ENCODE data around the gene PRKRIP1.
"Not testable (repeated sequence)": the region's sequence is repeated elsewhere in the genome, so short reads cannot be mapped to it uniquely, and the experiment has no call there.

Gene PRKRIP1

DNA sequence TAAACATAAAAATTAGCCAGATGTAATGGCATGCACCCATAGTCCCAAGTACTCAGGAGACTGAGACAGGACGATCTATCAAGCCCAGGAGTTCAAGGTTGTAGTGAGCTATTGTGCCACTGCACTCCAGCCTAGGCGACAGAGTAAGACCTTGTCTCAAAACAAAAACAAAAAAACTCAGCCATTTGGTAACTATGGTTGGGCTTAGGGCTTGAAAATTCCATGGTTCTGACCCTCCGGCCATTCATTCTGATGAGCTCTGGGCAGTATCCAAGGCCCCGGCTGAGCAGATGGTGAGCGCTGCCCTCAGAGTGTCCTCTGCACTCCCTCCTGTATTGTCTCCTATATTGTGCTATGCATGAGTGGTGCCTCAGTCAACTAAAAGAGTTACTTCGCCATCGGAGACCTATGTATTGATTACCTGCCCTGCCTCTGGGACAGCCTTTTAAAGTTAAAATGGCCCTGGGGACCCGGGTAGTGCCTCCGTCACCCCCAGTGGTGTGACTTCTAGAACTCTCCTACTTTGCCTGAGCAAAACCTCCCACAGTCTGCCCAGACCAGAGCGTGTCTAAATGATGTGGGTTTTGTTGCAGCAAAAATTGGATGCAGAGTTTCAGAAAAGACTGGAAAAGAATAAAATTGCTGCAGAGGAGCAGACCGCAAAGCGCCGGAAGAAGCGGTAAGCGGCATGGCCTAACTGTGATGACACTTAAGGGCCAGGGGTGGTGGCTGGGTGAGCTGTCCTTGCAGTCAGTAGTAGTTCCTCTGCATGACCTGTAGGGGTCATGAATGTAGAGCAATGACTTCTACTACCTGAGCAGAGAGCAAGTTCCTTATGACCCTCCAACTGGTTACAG is 8.1 kb downstream of the PRKRIP1 start:
- peak; percentile 71 for DNase-seq

DNA sequence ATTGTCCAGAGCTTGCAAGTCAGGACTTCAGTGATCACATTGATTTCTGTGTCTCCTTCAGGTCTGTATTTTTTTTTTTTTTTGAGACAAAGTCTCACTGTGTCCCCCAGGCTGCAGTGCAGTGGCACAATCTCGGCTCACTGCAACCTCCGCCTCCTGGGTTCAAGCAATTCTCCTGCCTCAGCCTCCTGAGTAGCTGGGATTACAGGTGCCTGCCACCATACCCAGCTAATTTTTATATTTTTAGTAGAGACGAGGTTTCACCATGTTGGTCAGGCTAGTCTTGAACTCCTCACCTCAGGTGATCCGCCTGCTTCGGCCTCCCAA is 8.7 kb downstream of the PRKRIP1 start:
- not testable (repeated sequence) for DNase-seq

DNA sequence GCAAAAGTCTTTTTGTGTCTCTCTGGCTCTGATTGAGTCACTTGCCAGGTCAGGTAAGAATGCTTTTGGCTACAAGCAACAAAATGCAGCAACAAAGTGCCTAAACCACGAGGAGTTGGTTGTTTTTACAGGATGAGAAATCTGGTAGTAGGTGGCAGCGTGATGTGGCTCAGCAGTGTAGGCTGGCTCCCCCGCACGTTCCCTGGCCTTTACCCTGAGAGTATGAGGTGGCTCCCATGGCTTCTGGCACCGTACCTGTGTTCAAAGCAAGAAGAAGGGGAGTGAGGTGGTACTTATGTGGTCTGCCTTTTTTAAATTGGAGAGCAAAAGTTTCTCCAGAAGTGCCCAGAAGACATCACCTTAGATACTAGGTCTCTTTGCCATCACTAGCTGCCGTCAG is 11.7 kb downstream of the PRKRIP1 start:
- DNase-seq = no peak

DNA sequence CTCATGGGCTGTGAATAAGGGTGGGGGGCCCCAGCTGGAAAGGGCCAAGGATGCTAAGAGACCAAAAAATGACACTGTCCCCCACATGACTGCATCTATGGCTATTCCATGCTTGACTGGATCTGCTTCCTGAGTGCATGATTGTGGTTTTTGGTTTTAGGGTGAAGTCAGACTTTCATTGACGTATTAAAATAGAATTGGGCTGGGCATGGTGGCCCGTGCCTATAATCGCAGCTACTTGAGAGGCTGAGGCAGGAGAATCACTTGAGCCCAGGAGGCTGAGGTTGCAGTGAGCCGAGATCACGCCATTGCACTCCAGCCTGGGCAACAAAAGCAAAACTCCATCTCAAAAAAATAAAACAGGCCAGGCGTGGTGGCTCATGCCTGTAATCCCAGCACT is 12.4 kb downstream of the PRKRIP1 start:
- not testable (repeated sequence) for DNase-seq

DNA sequence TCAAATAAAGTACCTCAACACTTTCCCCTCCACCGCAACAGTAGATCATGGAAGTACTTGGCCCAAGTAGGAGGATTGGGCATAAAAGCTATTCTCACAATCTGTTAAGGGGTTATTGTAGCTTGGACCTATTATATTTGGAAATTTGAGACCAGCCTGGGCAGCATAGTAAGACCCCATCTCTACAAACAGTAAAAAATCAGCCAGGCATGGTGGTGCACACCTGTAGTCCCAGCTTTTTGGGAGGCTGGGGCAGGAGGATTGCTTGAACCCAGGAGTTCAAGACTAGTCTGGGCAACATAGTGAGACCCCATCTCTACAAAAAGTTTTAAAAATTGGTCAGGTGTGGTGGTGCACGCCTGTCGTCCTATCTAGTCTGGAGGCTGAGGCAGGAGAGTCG is 13.2 kb downstream of the PRKRIP1 start:
- DNase-seq = no peak

DNA sequence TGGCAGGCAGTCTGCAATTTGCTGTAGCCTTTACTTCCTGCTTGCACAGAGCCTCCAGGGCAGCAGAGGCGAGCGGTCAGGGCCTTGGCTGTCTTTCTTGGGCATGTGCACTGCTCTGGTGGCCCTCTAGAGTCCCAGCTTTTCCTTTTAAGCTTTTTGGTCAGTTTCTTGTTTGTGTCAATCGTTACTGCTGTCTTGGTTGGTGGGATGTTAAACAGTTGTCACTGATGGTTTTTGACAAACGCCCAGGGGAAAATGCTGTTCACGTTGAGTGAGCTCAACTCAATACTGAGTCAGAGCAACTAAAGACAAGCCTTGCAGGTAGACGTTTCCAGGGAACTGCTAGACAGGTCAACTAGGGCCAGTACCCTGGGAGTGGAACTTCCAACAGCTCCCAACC is 14.0 kb downstream of the PRKRIP1 start:
- no peak for DNase-seq

DNA sequence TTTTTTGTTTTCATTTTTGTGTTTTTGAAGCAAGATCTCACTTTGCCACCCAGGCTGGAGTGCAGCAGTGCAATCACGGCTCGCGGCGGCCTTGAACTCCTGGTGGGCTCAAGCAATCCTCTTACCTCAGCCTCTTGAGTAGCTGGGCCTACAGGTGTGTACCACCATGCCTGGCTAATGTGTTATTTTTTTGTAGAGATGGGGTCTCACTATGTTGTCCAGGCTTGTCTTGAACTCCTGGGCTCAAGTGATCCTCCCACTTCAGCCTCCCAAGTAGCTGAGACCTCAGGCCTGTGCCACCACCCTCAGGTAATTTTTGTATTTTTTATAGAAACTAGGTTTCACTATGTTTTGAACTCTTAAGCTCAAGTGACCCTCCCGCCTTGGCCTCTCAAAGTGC is 14.8 kb downstream of the PRKRIP1 start:
- no peak for DNase-seq

DNA sequence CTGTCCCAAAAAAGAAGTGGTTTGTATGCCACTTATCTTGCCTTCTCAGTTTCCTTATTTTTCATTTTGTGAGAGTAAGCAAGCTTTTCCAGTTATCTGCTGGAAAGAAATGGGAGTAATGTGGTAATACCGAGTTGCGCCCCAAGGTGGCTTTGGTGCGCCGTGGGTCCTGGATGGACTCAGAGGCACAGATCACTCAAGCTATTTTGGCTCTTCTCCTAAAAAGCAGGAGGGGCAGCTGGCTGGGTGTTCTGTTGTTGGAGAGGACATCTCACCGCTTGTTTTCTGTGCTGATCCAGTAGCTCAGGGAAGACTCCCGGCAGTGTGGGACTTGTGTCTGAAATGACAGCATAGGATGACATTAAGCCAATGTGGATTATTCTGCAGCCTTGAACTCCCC is 16.4 kb downstream of the PRKRIP1 start:
- DNase-seq = no peak

DNA sequence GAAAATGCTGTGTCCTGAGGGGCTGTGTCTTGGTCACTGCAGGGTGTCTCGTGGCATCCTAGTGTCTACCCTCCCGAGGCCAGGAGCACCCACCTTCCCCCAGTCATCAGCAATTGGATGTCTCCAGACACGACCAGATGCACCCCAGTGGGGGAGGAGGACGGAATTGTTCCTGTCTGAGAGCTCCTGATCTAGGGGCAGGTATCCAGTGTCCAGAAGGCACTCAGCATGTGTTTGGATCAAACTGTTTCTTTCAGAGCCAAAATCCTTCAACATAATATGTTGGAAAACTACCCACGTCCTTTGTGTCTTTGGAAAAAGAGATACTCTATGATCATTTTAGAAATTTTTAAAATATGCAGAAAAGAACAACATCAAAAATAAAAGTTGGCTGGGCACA is 16.9 kb downstream of the PRKRIP1 start:
- DNase-seq = no peak

DNA sequence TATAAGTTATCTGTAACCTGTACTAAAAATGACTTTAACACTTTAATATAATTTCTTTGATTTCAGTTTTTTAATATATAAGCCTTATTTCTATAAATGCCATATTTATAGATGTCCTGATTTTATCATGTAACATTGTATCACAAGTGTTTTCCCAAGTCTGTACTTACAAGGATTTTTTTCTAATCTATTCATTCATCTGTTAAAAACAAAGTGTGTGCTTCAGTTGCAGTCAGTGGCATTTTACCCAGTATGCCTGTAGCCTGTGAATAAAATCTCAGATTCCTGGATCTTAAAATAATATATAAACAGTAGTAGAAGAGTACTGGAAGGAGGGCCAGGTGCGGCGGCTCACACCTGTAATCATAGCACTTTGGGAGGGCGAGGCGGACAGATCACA is 17.4 kb downstream of the PRKRIP1 start:
- no peak for DNase-seq

DNA sequence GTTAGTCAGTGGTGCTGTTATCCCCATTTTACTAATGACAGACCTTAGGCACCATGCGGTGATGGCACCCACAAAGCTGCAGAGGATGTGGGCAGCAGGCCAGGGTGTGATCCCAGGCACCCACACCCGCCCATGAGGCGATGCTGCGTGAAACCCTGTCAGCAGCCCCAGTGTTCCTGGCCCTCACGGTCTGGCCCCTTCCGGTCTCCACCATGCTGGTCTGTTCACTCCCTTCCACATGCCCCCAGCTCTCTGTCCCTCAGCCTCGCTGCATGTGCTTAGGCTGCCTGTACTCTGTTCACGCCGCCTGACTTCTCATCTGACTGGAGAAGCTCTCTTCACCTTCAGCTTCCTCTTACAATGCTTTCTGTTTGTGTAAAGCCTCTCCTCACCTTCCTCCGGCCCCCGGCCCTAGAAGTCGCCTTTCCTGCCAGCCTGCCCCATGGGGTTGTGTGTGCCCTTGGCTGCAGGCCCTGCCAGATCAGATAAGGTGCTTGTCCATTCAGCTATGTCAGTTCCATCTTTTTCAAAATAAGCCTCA is 19.6 kb downstream of the PRKRIP1 start:
- DNase-seq = peak; percentile 85

DNA sequence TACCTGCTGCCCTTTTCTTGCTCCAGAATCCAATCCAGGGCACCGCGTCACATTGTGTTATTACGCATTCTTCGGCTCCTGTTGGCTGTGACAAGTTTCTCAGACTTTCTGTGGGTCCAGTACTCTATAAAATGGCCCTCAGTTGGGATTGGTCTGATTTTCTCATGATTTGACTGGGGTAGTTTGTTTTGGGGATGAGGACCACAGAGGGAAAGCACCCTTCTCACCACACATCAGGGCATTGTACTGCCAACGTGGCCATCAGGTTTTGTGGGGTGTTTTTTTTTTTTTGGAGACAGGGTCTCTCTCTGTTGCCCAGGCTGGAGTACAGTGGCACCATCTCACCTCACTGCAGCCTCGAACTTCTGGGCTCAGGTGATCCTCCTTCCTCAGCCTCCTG is 20.2 kb downstream of the PRKRIP1 start:
- no peak for DNase-seq

DNA sequence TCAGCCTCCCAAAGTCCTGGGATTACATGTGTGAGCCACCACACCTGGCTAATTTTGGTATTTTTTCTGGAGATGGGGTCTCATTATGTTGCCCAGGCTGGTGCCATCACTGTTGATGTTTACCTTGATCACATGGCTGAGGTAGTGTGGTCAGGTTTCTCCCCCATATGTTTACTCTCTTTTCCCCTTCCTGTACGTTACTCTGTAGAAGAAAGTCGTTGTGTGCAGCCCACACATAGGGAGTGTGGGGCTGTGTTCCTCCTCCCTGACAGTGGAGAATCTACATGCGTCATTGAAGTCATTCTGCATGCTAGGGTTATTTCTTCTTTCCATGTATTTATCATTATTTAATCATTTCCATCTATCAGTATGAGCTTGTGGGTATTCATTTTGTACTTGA is 20.9 kb downstream of the PRKRIP1 start:
- no peak for DNase-seq

DNA sequence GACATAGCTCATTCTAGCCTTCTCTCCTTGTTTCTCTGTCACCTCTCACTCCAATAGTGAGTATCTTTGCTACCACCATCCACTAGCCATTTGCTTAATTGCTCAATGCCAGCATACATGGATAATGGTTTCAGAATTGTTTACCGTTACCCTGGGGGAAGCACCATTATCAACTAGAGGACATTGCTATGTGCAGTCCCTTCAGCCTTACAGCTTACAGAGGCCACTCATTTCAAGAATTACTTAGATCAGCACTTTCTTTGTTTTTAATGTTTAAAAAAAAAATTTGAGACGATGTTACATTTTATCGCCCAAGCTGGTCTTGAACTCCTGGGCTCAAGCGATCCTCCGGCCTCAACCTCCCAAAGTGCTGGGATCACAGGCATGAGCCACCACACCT is 22.4 kb downstream of the PRKRIP1 start:
- no peak for DNase-seq

DNA sequence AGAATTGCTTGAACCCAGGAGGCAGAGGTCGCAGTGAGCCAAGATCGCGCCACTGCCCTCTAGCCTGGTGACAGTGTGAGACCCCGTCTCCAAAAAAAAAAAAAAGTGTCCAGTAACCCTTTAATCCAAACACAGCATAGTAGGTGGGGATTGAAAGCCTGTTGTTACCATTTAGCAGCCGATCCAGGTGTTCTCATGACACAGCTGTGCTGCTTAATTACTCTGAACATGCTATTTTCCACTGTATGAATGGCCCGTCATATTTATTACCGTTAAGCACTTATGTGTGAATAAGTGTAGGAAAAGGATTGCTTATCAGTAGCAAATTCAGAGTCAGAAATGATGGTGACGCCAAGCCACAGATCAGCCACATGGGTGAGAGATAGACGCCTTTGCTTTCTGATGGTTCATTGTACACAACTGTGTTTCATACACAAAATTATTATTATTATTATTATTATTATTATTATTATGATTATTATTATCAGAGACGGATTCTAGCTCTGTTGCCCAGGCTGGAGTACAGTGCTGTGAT is 25.6 kb downstream of the PRKRIP1 start:
- DNase-seq = no peak

DNA sequence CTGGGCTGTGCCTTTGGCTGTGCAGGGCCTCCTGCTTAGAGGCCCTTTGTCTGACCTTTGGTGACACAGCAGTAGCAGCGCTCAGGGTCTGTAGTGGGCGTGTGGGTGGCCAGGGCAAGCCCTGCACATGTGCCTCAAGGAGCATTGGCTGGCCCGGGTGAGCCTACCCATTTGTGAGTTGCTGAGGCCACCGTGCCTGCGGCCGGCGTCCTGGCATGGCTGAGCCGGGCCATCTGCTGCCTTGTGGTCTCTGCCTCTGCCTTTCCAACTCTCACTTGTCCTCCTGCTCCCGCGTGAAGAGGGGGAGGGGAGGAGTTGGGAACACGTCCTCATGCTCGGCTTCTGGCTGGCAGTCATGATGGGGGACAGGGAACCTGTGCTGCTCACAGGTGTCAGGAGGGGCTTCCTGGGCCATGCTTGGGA is 28.0 kb downstream of the PRKRIP1 start:
- DNase-seq = no peak

DNA sequence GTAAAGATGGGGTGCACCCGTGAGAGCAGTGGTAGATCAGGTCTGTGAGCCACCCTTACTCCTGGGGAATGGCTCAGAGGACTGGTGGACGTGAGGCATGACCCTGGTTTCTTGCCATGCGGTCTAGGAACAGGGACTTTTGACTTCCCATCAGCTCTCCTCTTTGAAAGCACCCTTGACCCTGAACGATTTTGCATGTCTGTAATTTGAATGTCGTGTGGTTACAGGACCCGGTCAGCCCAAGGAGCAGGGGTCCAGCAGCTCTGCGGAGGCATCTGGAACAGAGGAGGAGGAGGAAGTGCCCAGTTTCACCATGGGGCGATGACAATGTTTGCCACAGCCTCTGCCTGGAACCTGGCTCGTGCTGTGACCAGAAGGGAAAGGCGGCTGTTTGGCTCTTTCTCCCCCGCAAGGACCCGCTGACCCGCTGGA is 28.6 kb downstream of the PRKRIP1 start:
- no peak for DNase-seq

DNA sequence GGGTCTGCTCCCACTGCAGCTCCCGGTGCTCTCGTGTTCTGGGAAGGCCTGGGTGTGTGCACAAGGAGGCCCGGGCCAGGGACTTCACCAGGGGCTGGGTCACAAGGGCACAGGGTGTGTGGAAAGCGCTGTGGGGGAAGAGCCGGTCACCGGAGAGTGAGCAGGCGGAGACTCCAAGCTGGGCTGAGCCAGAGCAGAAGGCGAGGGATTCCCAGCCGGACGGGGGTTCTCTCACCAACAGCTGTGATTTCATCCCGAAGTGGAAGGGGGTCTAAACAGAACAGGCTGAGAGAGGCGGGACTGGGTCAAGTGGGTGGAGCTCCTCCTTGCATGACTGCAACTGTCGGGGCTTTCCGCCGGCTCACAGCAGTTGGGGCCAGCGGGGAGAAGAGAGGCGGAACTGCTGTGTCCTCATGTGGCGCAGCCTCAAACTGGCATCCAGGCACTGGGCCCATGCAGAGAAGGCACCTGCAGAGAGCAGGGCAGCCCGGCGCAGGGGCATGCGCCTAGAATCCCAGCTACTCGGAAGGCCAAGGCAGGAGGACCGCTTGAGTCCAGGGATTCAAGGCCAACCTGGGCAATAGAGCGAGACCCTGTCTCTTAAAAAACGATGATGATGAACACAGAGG is 29.6 kb downstream of the PRKRIP1 start:
- DNase-seq = peak; percentile 93

DNA sequence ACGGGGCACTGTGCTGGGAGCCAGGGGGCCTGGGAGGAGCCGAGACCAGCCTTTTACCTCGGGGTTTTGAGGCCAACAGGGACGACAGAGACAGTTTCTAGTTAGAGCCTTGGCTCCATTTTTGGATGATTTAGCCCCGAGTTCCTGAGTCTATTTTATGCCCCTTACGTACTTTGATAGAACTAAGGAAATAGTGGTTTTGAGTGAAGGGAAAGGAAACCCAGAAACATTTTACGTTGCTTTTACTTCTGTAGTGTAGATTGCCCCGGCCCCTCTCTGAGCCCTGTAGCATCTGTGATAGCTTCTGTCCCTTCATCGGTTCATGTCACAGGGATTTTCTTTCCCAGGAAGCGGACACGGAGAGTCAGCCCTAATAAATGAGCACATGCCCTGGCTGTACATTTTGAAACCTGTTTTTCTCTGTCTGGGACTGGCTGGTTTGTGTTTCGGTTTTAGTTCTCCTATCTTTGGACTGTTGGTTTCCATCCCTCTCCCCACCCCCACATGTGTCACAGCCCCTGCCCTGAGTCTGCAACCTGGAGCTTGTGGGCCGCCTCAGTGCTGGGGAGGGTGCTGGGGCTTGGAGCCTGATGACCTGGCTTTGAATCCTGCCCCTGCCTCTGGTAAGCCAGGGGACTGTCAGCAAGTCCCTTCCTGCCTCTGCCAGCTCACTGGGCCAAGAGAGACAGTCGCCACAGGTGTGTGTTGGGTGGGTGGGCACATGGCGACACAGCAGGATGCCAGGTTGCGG is 30.3 kb downstream of the PRKRIP1 start:
- DNase-seq = peak; percentile 91

DNA sequence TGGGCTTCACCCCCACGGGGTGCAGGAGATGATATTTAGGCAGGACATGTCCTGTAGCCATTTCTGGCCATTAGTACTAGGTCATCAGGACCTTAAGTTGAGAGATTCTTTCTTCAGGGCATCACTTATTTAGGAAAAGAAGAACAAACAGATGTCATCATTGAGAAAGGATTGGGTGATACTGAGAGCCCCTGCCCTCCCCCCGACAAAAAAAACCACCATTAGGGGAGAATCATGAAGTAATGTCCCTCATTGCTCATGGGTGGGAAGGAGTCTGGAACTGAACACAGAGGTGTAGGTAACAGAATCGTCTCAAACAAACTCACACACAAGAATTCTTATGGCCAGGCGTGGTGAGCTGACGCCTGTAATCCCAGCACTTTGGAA is 30.8 kb downstream of the PRKRIP1 start:
- no peak for DNase-seq

DNA sequence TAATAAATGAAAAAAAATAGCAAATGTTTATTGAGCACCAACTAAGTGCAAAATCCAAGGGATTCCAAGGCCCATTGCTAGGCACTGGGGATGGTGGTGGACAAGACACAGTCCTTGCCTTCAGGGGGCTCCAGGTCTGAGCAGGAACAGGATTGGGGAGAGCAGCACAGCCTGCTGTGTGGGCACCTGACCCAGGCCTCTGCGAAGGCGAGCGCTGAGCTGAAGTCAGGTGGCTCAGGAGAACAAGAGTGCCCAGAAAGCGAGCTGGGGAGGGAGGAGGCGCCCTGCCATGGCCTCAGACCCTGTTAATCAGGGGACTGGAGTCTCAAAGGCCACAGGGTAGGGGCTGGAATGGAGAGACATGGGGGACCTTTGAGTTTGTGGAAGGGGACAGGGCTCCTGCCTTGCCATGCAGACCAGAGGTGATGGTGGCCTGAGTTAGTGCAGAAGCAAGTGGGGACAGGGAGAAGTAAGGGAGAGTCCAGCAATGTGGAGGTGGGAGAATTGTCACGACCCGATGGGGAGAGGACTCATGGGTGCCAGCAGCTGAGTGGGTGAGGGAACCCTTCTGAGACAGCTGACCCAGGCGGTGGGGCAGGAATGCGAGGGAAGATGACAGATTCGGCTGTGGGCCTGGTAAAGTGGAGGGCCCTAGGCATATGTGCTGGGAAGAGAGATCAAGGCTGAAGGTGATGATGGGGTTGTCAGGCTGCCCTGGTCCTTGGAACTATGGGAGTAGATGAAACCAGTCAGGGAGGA is 33.2 kb downstream of the PRKRIP1 start:
- no peak for DNase-seq

DNA sequence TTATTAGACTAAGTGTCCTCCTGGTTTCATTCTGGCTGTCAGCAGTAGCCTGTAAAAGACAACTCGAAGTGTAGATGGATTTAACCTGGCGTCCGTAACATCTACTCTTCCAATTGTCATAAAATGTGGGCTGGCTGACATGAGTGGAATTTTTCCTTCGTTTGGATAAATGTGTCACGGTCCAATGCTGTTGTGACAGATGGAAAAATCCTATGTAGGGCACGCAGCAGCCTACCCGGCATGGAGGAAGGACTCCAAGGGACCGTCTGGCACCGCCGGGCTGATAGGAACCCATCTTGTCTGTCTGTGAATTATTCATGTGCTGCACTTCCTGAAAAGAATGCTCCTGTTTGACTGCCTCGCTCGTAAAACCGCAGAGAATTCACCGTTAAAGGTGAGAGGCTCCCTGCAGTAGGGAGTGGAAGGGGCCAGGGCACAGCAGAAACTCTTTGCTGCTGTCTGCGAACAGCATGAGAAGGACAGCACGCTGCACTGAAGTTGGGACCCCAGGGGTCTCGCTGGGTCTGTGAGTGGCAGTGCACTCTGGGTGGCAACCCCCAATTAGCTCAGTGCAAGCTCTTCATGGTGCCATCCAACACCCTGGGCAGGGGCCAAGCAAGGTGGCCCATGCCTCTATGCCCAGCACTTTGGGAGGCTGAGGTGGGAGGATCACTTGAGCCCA is 35.6 kb downstream of the PRKRIP1 start:
- DNase-seq = peak; percentile 71
